Measurements from ENCODE around the gene RIMKLB.
"Not testable (repeated sequence)": the region's sequence is repeated elsewhere in the genome, so short reads cannot be mapped to it uniquely, and the experiment has no call there.

The RIMKLB gene

GRCh38 chr12:8793226-8793625 lies 95.4 kb downstream of the RIMKLB start:
- not testable (repeated sequence) for H3K4me3 ChIP-seq (ENCODE audit: low read depth, low read length); DNase-seq (ENCODE audit: low read depth)

GRCh38 chr12:8794611-8795010 lies 96.8 kb downstream of the RIMKLB start:
- not testable (repeated sequence) for H3K4me3 ChIP-seq (ENCODE audit: low read depth, low read length); DNase-seq (ENCODE audit: low read depth)

- no peak for TF ChIP-seq CTCF (IDR thresholded peaks at IDR 0.05; ENCODE audit: low read depth, low read length, missing control alignments)
- no peak for DNase-seq (ENCODE audit: low read depth)
- H3K4me3 ChIP-seq (ENCODE audit: low read depth, low read length), result no peak overlapping the region
Measured at GRCh38 chr12:8796831-8797626, 99.2 kb downstream of the RIMKLB start.

DNA sequence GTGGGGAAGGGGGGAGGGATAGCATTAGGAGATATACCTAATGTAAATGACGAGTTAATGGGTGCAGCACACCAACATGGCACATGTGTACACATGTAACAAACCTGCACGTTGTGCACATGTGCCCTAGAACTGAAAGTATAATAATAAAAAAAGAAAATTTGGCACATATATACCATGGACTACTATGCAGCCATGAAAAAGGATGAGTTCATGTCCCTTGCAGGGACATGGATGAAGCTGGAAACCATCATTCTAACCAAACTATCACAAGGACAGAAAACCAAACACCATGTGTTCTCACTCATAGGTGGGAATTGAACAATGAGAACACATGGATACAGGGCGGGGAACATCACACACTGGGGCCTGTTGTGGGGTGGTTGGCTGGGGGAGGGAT lies 103.4 kb downstream of the RIMKLB start:
- not testable (repeated sequence) for DNase-seq (ENCODE audit: low read depth); H3K4me3 ChIP-seq (ENCODE audit: low read depth, low read length)

DNA sequence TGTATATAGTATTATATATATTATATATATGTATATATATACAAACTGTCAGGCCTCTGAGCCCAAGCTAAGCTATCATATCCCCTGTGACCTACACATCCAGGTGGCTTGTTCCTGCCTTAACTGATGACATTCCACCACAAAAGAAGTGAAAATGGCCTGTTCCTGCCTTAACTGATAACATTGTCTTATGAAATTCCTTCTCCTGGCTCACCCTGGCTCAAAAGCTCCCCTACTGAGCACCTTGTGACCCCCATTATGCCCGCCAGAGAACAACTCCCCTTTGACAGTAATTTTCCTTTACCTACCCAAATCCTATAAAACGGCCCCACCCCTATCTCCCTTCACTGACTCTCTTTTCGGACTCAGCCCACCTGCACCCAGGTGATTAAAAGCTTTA lies 107.0 kb downstream of the RIMKLB start:
- not testable (repeated sequence) for H3K4me3 ChIP-seq (ENCODE audit: low read depth, low read length); DNase-seq (ENCODE audit: low read depth)

- DNase-seq (ENCODE audit: low read depth); H3K4me3 ChIP-seq (ENCODE audit: low read depth, low read length): not testable (repeated sequence)
Measured at GRCh38 chr12:8805487-8805886, 107.7 kb downstream of the RIMKLB start.

DNA sequence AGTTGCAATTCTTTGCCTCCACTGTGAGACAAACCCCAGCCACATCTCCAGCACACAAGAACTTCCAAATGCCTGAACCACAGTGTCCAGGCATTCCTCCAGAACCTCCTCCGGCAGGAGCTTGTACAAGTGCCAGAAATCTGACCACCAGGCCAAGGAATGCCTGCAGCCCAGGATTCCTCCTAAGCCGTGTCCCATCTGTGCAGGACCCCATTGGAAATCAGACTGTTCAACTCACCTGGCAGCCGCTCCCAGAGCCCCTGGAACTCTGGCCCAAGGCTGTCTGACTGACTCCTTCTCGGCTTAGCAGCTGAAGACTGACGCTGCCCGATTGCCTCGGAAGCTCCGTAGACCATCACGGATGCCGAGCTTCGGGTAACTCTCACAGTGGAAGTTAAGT lies 109.3 kb downstream of the RIMKLB start:
- not testable (repeated sequence) for H3K4me3 ChIP-seq (ENCODE audit: low read depth, low read length); DNase-seq (ENCODE audit: low read depth)

DNA sequence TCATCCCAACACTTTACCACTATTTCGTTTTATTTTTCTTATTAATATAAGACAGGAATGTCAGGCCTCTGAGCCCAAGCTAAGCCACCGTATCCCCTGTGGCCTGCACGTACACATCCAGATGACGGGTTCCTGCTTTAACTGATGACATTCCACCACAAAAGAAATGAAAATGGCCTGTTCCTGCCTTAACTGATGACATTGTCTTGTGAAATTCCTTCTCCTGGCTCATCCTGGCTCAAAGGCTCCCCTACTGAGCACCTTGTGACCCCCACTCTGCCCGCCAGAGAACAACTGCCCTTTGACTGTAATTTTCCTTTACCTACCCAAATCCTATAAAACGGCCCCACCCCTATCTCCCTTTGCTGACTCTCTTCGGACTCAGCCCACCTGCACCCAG lies 112.3 kb downstream of the RIMKLB start:
- DNase-seq (ENCODE audit: low read depth); H3K4me3 ChIP-seq (ENCODE audit: low read depth, low read length): not testable (repeated sequence)

DNA sequence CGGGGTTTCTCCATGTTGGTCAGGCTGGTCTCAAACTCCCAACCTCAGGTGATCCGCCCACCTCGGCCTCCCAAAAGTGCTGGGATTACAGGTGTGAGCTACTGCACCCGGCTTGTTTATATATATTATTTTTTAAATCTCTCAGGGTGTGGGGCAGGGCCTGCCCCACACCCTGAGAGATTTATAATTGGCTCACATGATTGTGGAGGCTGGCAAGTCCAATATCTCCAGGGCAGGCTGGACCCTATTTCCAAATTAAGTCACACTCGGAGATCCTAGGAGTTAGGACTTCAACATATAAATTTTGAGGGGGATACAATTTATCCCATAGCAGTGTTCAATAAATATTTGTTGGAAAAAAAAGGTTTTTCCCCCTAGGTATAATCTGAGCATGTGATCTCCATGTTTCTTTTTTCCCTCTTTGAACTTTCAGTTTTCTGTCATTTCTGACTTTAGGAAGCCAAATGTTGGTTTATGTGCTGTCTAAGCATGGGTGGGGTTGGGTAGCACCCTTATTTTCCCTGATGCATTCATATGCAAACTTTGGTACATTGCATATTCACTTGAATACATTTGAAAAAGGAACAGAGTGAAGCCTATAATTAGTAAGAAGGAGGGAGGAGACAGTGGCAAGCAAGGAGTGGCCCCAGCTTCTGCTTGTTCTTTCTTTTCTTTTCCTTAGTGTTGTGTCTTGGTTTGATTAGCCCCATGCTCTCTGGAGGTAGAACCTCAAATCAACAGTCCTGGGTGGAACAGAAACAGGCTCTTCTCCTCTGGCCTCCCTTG lies 116.0 kb downstream of the RIMKLB start:
- no peak overlapping the region for H3K4me3 ChIP-seq (ENCODE audit: low read depth, low read length)
- no peak for TF ChIP-seq CTCF (IDR thresholded peaks at IDR 0.05; ENCODE audit: low read depth, low read length, missing control alignments)
- DNase-seq (ENCODE audit: low read depth), result no peak

DNA sequence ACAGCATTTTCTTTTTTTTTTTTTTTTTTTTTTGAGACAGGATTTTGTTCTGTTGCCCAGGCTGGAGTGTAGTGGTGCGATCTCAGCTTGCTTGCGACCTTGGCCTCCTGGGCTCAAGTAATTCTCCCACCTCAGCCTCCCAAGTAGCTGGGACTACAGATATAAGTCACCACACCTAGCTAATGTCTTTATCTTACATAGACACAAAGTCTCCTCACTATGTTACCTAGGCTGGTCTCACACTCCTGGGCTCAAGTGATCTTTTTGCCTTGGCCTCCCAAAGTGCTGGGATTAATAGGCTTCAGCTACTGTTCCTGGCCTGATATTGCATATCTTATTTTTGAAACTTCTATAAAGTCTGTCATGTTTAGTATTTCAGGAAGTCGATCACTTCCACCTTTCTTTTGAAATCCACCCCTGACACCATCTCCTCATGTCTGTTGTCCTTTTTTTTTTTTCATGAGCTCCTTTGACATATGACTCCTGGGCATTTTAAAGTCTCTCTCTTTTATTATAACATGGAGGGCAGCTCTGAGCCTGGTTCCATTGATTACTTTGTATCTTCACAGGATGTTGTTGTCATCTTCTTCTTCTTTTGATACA lies 118.8 kb downstream of the RIMKLB start:
- no peak for DNase-seq (ENCODE audit: low read depth)
- no peak for TF ChIP-seq CTCF (IDR thresholded peaks at IDR 0.05; ENCODE audit: low read depth, low read length, missing control alignments)

More for the DNA sequence above, 118.8 kb downstream of the RIMKLB start:
- H3K4me3 ChIP-seq (ENCODE audit: low read depth, low read length), result no peak overlapping the region

Measured in GM12864 (cell line).